ENCODE data around the gene FBXW7. TPM values are rescaled to one million over a fixed set of nuclear protein-coding genes. Genes with fewer than 3 reads are reported as not detected.

Gene FBXW7
- total and polyA plus RNA-seq, 2 donors (not counting 1 experiment from before 2014, with no cell fraction given), result 16.3 to 68.7 TPM

DNA sequence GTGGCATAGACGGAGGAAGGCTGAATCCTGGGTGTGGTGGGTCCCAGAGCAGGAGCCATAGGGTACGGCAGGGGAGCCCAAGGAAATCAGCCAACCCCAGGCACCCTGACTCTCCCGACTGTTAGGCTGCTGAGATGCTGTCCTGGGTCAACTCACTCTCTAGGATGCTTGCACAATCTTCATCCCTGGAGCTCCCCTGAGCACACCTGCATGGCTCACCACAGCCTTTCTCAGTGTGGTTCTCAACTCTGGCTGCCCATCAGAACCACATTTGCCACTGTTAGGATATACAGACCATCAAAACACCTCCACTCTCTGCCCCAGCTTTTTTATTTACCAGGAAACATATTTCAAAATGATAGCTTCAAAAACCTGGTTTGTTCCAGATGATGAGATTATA is 236.3 kb downstream of the FBXW7 start:
- Histone ChIP-seq H4K20me1 (ENCODE audit: control insufficient read depth, extremely low read depth, insufficient read depth, low read length) (no peaks in the 10 kb centered on the region), H3K27ac (ENCODE audit: insufficient read depth, low read length) (no peak overlapping the region), H3K36me3 (ENCODE audit: control insufficient read depth, insufficient read depth, low read length) (no peaks in the 10 kb centered on the region), H3K9ac (ENCODE audit: insufficient read depth, low read length) (no peak overlapping the region), H3K4me2 (ENCODE audit: extremely low read depth, insufficient read depth, low read length) (no peak overlapping the region), H3K4me1 (ENCODE audit: control insufficient read depth, extremely low read depth, insufficient read depth, low read length) (no peaks in the 10 kb centered on the region), H3K9me3 (ENCODE audit: control insufficient read depth, insufficient read depth, low read depth, low read length) (no peaks in the 10 kb centered on the region), H3K4me3 (replicated peaks in 1 of 4; ENCODE audit: control extremely low read depth in 1 of 4, insufficient read depth in 1 of 4, low read depth in 3 of 4, low read length in 4 of 4) (no peak overlapping the region), H2AFZ (ENCODE audit: low read length) (no peak overlapping the region), H3K79me2 (ENCODE audit: control insufficient read depth, insufficient read depth, low read length) (no peaks in the 10 kb centered on the region), H3K27me3 (ENCODE audit: control insufficient read depth, insufficient read depth, low read length) (no peaks in the 10 kb centered on the region)
- no peak for DNase-seq (ENCODE audit: low read depth in 2 of 2)
- no peak for TF ChIP-seq EZH2 (IDR thresholded peaks at IDR 0.05; ENCODE audit: low read length, missing control alignments)
- TF ChIP-seq, protein P1, sequence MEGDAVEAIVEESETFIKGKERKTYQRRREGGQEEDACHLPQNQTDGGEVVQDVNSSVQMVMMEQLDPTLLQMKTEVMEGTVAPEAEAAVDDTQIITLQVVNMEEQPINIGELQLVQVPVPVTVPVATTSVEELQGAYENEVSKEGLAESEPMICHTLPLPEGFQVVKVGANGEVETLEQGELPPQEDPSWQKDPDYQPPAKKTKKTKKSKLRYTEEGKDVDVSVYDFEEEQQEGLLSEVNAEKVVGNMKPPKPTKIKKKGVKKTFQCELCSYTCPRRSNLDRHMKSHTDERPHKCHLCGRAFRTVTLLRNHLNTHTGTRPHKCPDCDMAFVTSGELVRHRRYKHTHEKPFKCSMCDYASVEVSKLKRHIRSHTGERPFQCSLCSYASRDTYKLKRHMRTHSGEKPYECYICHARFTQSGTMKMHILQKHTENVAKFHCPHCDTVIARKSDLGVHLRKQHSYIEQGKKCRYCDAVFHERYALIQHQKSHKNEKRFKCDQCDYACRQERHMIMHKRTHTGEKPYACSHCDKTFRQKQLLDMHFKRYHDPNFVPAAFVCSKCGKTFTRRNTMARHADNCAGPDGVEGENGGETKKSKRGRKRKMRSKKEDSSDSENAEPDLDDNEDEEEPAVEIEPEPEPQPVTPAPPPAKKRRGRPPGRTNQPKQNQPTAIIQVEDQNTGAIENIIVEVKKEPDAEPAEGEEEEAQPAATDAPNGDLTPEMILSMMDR (conservative IDR thresholded peaks at IDR 0.05 in 1 of 2, IDR thresholded peaks at IDR 0.05 in 1 of 2; ENCODE audit: low read depth in 1 of 2, low read length in 2 of 2), result no peak

DNA sequence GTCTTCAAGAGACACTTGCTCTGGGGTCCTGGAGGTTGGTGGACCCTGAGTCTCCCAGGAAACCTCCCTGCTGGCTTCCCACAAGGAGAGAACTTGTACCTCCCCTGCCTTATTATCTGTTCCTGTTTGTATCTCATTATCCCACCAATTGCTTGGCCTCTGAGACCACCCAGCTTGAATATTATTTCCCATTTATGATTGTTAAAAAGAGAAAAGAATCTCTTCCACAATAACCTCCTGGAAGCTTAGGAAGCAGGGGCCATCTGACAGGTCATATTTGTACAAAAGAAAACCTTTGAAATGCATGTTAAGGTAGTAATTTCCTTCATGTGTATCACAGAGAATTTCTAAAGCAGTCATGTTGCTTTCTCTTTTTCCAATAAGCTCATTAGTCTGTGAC is 239.5 kb downstream of the FBXW7 start:
- H2AFZ ChIP-seq (ENCODE audit: low read length), result no peak overlapping the region
- H3K9ac ChIP-seq (ENCODE audit: insufficient read depth, low read length), result no peak overlapping the region
- H3K27ac ChIP-seq (ENCODE audit: insufficient read depth, low read length), result no peak overlapping the region
- H3K4me2 ChIP-seq (ENCODE audit: extremely low read depth, insufficient read depth, low read length), result no peak overlapping the region
- no peaks in the 10 kb centered on the region for H3K9me3 ChIP-seq (ENCODE audit: control insufficient read depth, insufficient read depth, low read depth, low read length)
- no peak for DNase-seq (ENCODE audit: low read depth in 2 of 2)
- H3K36me3 ChIP-seq (ENCODE audit: control insufficient read depth, insufficient read depth, low read length), result no peaks in the 10 kb centered on the region
- H3K4me3 ChIP-seq (replicated peaks in 1 of 4; ENCODE audit: control extremely low read depth in 1 of 4, insufficient read depth in 1 of 4, low read depth in 3 of 4, low read length in 4 of 4), result no peak overlapping the region
- no peaks in the 10 kb centered on the region for H3K4me1 ChIP-seq (ENCODE audit: control insufficient read depth, extremely low read depth, insufficient read depth, low read length)
- no peaks in the 10 kb centered on the region for H3K27me3 ChIP-seq (ENCODE audit: control insufficient read depth, insufficient read depth, low read length)
- H3K79me2 ChIP-seq (ENCODE audit: control insufficient read depth, insufficient read depth, low read length), result no peaks in the 10 kb centered on the region
- TF ChIP-seq, protein P1 (conservative IDR thresholded peaks at IDR 0.05 in 1 of 2, IDR thresholded peaks at IDR 0.05 in 1 of 2; ENCODE audit: low read depth in 1 of 2, low read length in 2 of 2), result no peak
- TF ChIP-seq EZH2 (IDR thresholded peaks at IDR 0.05; ENCODE audit: low read length, missing control alignments), result no peak
- no peaks in the 10 kb centered on the region for H4K20me1 ChIP-seq (ENCODE audit: control insufficient read depth, extremely low read depth, insufficient read depth, low read length)

DNA sequence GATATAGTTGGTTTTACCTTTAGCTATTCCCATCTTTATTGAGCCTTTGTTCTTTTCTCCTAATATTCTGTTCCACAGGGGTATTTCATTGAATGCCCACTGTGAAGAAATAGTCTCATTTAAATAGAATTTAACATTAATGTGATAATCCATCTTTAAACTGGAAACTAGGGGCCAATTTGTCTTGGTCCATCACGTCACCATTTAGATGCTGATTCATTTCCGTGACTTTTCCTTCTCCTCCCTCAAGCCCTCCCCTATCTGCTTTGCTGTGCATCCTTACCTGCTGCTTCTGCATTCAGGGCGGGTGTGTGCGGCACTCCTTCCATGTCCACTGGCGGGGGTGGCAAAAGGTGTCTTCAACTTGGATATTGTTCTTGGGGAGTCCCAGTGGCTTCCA is 241.1 kb downstream of the FBXW7 start:
- DNase-seq (ENCODE audit: low read depth in 2 of 2), result no peak
- TF ChIP-seq EZH2 (IDR thresholded peaks at IDR 0.05; ENCODE audit: low read length, missing control alignments), result no peak
- TF ChIP-seq, protein P1 (conservative IDR thresholded peaks at IDR 0.05 in 1 of 2, IDR thresholded peaks at IDR 0.05 in 1 of 2; ENCODE audit: low read depth in 1 of 2, low read length in 2 of 2), result no peak
- Histone ChIP-seq H3K36me3 (ENCODE audit: control insufficient read depth, insufficient read depth, low read length) (no peaks in the 10 kb centered on the region), H3K27me3 (ENCODE audit: control insufficient read depth, insufficient read depth, low read length) (no peaks in the 10 kb centered on the region), H2AFZ (ENCODE audit: low read length) (no peak overlapping the region), H3K9me3 (ENCODE audit: control insufficient read depth, insufficient read depth, low read depth, low read length) (no peaks in the 10 kb centered on the region), H3K27ac (ENCODE audit: insufficient read depth, low read length) (no peak overlapping the region), H3K4me1 (ENCODE audit: control insufficient read depth, extremely low read depth, insufficient read depth, low read length) (no peaks in the 10 kb centered on the region), H3K4me3 (replicated peaks in 1 of 4; ENCODE audit: control extremely low read depth in 1 of 4, insufficient read depth in 1 of 4, low read depth in 3 of 4, low read length in 4 of 4) (no peak overlapping the region), H3K4me2 (ENCODE audit: extremely low read depth, insufficient read depth, low read length) (no peak overlapping the region), H3K79me2 (ENCODE audit: control insufficient read depth, insufficient read depth, low read length) (no peaks in the 10 kb centered on the region), H3K9ac (ENCODE audit: insufficient read depth, low read length) (no peak overlapping the region), H4K20me1 (ENCODE audit: control insufficient read depth, extremely low read depth, insufficient read depth, low read length) (no peaks in the 10 kb centered on the region)
